Keratinocyte (primary cell): ENCODE data around the gene STX8. TPM values are rescaled to one million over a fixed set of nuclear protein-coding genes. Genes with fewer than 3 reads are reported as not detected.

Source experiments
- DNase-seq: peaks from one replicate; pipeline ENCODE4 v3.0.0-alpha.2; 2011; ENCODE audit warnings: low read depth, missing footprints, low spot score
- FAIRE-seq: peaks from 2 replicates; lab custom pipeline; 2011; peaks lifted over from hg19 to GRCh38; lab: Jason Lieb, UNC
- H2AFZ ChIP-seq: 2 replicates; pipeline ENCODE4 v1.6.0; 2012; ENCODE audit warnings: low read length, control low read depth, inconsistent platforms; ENCODE audit not compliant: control insufficient read depth
- H3K27ac ChIP-seq: 2 replicates; pipeline ENCODE4 v1.5.1; 2011; ENCODE audit warnings: low read length; ENCODE audit not compliant: control insufficient read depth, insufficient read depth
- H3K27me3 ChIP-seq: 3 replicates; pipeline ENCODE4 v1.6.0; 2011; ENCODE audit warnings: low read length; ENCODE audit not compliant: control insufficient read depth, insufficient read depth; ENCODE audit errors: extremely low read depth
- H3K36me3 ChIP-seq, 2 experiments: 2 replicates in 1 of 2; 3 replicates in 1 of 2; pipeline ENCODE4 v1.5.1; 2011; ENCODE audit warnings: low read length in 2 of 2, mild to moderate bottlenecking in 1 of 2; ENCODE audit not compliant: control insufficient read depth in 2 of 2, insufficient read depth in 2 of 2; ENCODE audit errors: extremely low read depth in 1 of 2
- H3K4me1 ChIP-seq: 3 replicates; pipeline ENCODE4 v1.5.1; 2011; ENCODE audit warnings: low read length; ENCODE audit not compliant: control insufficient read depth, insufficient read depth; ENCODE audit errors: extremely low read depth
- H3K4me2 ChIP-seq: 3 replicates; pipeline ENCODE4 v1.6.0; 2011; ENCODE audit warnings: low read depth, low read length; ENCODE audit not compliant: control insufficient read depth, insufficient read depth; ENCODE audit errors: extremely low read depth
- H3K4me3 ChIP-seq, 3 experiments: fragments of 200-600 bp in 1 of 3; sonication (generic) in 1 of 3; 2 replicates in 2 of 3; 3 replicates in 1 of 3; pipeline ENCODE4 v1.5.1; 2011 to 2016; ENCODE audit warnings: low read length in 3 of 3, mild to moderate bottlenecking in 3 of 3, control low read depth in 2 of 3, inconsistent platforms in 1 of 3, low read depth in 1 of 3, mixed read lengths in 1 of 3, mixed run types in 1 of 3, moderate library complexity in 1 of 3; ENCODE audit not compliant: control insufficient read depth in 2 of 3, insufficient read depth in 2 of 3; ENCODE audit errors: extremely low read depth in 1 of 3
- H3K79me2 ChIP-seq: 2 replicates; pipeline ENCODE4 v1.6.0; 2012; ENCODE audit warnings: low read length; ENCODE audit not compliant: control insufficient read depth, insufficient read depth
- H3K9ac ChIP-seq: 3 replicates; pipeline ENCODE4 v1.6.0; 2011; ENCODE audit warnings: low read length; ENCODE audit not compliant: control insufficient read depth, insufficient read depth; ENCODE audit errors: extremely low read depth
- H3K9me1 ChIP-seq: 3 replicates; pipeline ENCODE4 v1.6.0; 2011; ENCODE audit warnings: low read length; ENCODE audit not compliant: control insufficient read depth, insufficient read depth; ENCODE audit errors: extremely low read depth
- H3K9me3 ChIP-seq: 2 replicates; pipeline ENCODE4 v1.5.1; 2012; ENCODE audit warnings: low read depth, low read length; ENCODE audit not compliant: control insufficient read depth
- H4K20me1 ChIP-seq: 3 replicates; pipeline ENCODE4 v1.6.0; 2011; ENCODE audit warnings: low read length; ENCODE audit not compliant: control insufficient read depth, insufficient read depth; ENCODE audit errors: extremely low read depth
- EZH2 ChIP-seq: IDR thresholded peaks from one replicate; pipeline ENCODE4 v1.6.1; 2012; ENCODE audit warnings: inconsistent platforms, mild to moderate bottlenecking, low read length, moderate library complexity
- dilution Hi-C: fragments of 300-500 bp; cut with MboI; formaldehyde crosslinking; loops from one replicate; pipeline ENCODE4 v1.7.0; 2020; ENCODE audit warnings: low sequenced_read_pairs; ENCODE audit not compliant: extremely low pct_ligation_motif_present
- polyA plus RNA-seq, 5 experiments: library from polyadenylated mRNA; depleted of rRNA in 3 of 5; stranded (reverse) in 3 of 5; stranded (forward) in 1 of 5; unstranded in 1 of 5; fragments of >200 nt; gene quantifications; 1 replicate in 1 of 5; 2 replicates in 3 of 5; 3 replicates in 1 of 5; pipeline versions ENCODE4 v1.2.1 to v1.2.3, GENCODE V29; 2011 to 2012; ENCODE audit warnings: missing spikeins in 2 of 5, low read depth in 1 of 5, low replicate concordance in 1 of 5
- TF ChIP-seq, protein P1 (sequence below), 3 experiments: IDR thresholded peaks in 1 of 3; conservative IDR thresholded peaks in 1 of 3; optimal IDR thresholded peaks in 1 of 3; 2 replicates in 2 of 3; 3 replicates in 1 of 3; pipeline versions ENCODE3 to v1.5.1; 2011; ENCODE audit warnings: low read length in 3 of 3, mild to moderate bottlenecking in 3 of 3, moderate library complexity in 2 of 3, control low read depth in 1 of 3, inconsistent platforms in 1 of 3; ENCODE audit not compliant: insufficient read depth in 2 of 3; ENCODE audit errors: extremely low read depth in 1 of 3

STX8 gene
- polyA plus RNA-seq, 1 donor (not counting 4 experiments of a cell fraction or from before 2014, with no cell fraction given), result 90.3 TPM

DNA sequence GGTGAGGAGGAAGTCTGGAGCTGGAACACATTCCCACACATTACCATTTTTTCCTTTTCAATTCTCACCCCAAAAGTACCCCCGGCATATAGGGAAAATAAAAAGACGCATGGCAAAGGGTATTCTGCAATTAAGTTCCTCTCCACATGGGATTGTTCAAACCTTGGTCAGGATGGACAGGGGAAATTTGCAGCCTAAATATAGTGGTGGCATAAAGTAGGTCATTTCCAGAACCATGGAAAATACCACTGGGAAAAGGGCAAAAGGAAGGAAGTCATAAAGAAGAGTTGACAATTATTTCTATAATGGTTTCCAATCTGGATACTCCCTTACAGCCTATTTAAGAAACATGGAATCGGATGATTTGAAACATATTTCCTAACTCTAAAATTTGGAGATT lies 135.8 kb downstream of the STX8 start:
- dilution Hi-C loops, result no loop called here
- H4K20me1 ChIP-seq, result no peaks in the 10 kb centered on the region
- H3K36me3 ChIP-seq, result no peaks in the 10 kb centered on the region
- no peaks in the 10 kb centered on the region for H3K27me3 ChIP-seq
- H3K4me1 ChIP-seq, result peaks cover 3% of the 10 kb centered on the region
- DNase-seq, result no peak
- no peak overlapping the region for H3K9ac ChIP-seq
- no peaks in the 10 kb centered on the region for H3K9me1 ChIP-seq
- H3K4me3 ChIP-seq, result no peak overlapping the region
- no peaks in the 10 kb centered on the region for H3K79me2 ChIP-seq
- H2AFZ ChIP-seq, result no peak overlapping the region
- H3K4me2 ChIP-seq, result no peak overlapping the region
- H3K9me3 ChIP-seq, result no peaks in the 10 kb centered on the region
- no peak overlapping the region for H3K27ac ChIP-seq
- FAIRE-seq, result no peak
- no peak for TF ChIP-seq EZH2
- TF ChIP-seq, protein P1, sequence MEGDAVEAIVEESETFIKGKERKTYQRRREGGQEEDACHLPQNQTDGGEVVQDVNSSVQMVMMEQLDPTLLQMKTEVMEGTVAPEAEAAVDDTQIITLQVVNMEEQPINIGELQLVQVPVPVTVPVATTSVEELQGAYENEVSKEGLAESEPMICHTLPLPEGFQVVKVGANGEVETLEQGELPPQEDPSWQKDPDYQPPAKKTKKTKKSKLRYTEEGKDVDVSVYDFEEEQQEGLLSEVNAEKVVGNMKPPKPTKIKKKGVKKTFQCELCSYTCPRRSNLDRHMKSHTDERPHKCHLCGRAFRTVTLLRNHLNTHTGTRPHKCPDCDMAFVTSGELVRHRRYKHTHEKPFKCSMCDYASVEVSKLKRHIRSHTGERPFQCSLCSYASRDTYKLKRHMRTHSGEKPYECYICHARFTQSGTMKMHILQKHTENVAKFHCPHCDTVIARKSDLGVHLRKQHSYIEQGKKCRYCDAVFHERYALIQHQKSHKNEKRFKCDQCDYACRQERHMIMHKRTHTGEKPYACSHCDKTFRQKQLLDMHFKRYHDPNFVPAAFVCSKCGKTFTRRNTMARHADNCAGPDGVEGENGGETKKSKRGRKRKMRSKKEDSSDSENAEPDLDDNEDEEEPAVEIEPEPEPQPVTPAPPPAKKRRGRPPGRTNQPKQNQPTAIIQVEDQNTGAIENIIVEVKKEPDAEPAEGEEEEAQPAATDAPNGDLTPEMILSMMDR (optimal IDR thresholded peaks at IDR 0.05 in 1 of 3, IDR thresholded peaks at IDR 0.05 in 1 of 3, conservative IDR thresholded peaks at IDR 0.05 in 1 of 3; ENCODE audit: extremely low read depth in 1 of 3, insufficient read depth in 2 of 3, low read length in 3 of 3), result no peak

DNA sequence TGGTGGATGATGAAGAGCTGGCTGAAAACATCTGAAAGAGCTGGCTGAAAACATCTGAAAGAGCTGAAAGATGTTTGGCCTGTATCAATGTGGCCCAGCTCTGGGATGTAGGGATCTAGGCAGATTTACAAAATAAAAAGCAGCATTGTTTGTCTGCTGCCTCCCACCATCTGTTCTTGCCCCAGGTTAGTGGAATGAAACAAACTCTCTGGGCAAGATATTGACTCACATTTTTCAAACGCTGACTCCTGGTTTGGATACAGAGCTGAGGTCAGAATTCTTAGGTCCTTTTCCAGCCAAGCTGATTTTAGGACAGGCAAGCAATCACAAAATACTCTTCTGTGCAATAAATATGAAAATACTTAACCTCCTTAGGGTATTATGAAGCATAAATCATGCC lies 139.0 kb downstream of the STX8 start:
- no peak for FAIRE-seq
- no peaks in the 10 kb centered on the region for H3K4me1 ChIP-seq
- dilution Hi-C loops, result no loop called here
- H3K27ac ChIP-seq, result no peak overlapping the region
- H3K36me3 ChIP-seq, result no peaks in the 10 kb centered on the region
- no peak overlapping the region for H3K9ac ChIP-seq
- DNase-seq, result no peak
- no peaks in the 10 kb centered on the region for H3K9me3 ChIP-seq
- no peaks in the 10 kb centered on the region for H3K79me2 ChIP-seq
- H3K4me2 ChIP-seq, result no peak overlapping the region
- H3K27me3 ChIP-seq, result no peaks in the 10 kb centered on the region
- H2AFZ ChIP-seq, result no peak overlapping the region
- no peaks in the 10 kb centered on the region for H4K20me1 ChIP-seq
- H3K4me3 ChIP-seq, result no peak overlapping the region
- no peaks in the 10 kb centered on the region for H3K9me1 ChIP-seq
- TF ChIP-seq, protein P1 (optimal IDR thresholded peaks at IDR 0.05 in 1 of 3, IDR thresholded peaks at IDR 0.05 in 1 of 3, conservative IDR thresholded peaks at IDR 0.05 in 1 of 3; ENCODE audit: extremely low read depth in 1 of 3, insufficient read depth in 2 of 3, low read length in 3 of 3), result no peak
- TF ChIP-seq EZH2, result no peak
